HG03045 (cell line): ENCODE measurements around the gene MVK.

ENCODE experiments used
- ATAC-seq: cut with Tn5 transposase; IDR thresholded peaks from one replicate; pipeline ENCODE4 v1.9.1; 2021; ENCODE audit warnings: mild to moderate bottlenecking, moderate library complexity; ENCODE audit not compliant: unreplicated experiment

MVK gene

GRCh38 chr12:109605599-109606228, 32.1 kb downstream of the MVK start:
- ATAC-seq, result no peak

DNA sequence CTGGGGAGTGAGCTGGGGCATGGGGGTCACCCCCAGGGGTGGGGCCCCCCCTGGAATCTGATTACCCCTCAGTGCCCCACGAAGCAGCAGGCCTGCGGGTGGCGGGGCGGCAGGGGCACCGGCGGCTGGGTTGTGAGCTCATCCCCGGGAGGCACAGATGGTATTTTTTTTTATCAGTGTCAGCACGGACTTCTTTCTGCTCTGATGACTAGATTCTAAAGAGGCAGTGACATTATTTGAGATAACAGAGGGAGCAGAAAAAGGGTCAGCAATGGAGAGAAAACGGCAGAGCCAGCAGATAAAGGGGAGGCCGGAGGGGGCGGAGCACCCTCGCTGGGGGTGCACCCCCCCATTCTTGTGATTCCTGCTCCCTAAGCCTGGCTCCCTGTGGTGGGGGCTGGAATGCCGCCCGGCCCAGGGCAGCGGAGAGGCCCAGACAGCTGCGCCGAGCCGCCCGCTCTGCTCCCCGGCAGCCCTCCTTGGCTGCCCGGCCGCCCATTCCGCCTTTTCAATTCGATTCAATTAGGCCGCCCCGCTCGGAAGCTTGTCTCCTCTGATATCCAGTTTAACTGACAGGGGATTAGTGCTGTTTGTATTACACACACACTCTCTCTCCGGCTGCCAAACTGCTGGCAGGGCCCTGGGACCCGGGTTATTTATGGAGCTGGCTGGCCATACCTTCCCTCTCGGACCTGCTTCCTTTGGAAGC, 32.9 kb downstream of the MVK start:
- ATAC-seq, result no peak

- no peak for ATAC-seq
Observed at GRCh38 chr12:109607618-109608017, 34.0 kb downstream of the MVK start.

GRCh38 chr12:109608270-109608669, 34.7 kb downstream of the MVK start:
- ATAC-seq, result no peak

GRCh38 chr12:109608793-109609192, 35.2 kb downstream of the MVK start:
- no peak for ATAC-seq

DNA sequence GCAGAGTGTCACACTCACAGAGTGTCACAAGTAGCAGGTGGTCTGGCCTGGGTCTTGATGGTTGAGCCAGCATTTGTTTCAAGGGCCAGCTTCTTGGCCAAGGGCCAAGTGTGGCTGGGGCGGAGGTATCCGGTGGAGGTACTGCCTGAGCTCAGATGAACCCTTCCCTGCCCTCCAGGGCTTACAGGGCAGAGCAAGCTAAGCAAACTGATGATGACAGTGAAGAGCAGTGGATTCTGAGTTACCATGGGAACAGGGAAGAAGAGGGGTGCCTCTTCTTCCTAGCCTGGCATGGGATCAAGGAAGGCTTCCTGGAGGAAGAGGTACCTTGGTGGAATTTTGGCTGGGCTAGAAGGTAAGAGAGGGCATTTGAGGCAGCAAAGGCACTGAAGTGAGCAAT, 35.7 kb downstream of the MVK start:
- ATAC-seq, result no peak

- ATAC-seq, result no peak
Observed at GRCh38 chr12:109610523-109610922, 36.9 kb downstream of the MVK start.

- no peak for ATAC-seq
Observed at GRCh38 chr12:109611223-109611622, 37.6 kb downstream of the MVK start.

- ATAC-seq, result no peak
Observed at GRCh38 chr12:109612003-109612402, 38.4 kb downstream of the MVK start.

- ATAC-seq, result no peak
Observed at GRCh38 chr12:109612975-109613502, 39.4 kb downstream of the MVK start.

- no peak for ATAC-seq
Observed at GRCh38 chr12:109613649-109614455, 40.3 kb downstream of the MVK start.

GRCh38 chr12:109615556-109616229, 42.1 kb downstream of the MVK start:
- no peak for ATAC-seq

DNA sequence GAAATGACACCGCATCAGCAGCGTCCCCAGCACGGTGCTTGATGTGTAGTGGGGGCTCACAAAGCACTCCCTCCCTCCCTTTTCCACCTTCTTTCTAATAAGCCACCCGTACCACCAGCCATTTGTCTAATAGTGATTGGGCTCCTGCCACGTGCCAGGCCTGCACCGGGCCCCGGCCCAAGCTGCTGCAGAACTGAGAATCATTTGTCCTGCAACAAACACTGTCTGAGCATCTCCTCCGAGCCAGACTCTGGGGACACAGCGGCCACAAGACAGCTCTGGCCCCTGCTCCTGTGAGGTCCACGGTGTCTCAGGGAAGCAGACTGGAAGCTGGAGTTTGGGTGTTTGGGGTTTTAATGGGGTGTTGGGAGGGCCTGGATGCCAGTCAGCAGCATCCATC, 43.9 kb downstream of the MVK start:
- no peak for ATAC-seq

GRCh38 chr12:109618082-109618481, 44.5 kb downstream of the MVK start:
- no peak for ATAC-seq

GRCh38 chr12:109619002-109619604, 45.5 kb downstream of the MVK start:
- ATAC-seq, result no peak

GRCh38 chr12:109621211-109621694, 47.7 kb downstream of the MVK start:
- ATAC-seq, result no peak

GRCh38 chr12:109621901-109622364, 48.3 kb downstream of the MVK start:
- no peak for ATAC-seq

- ATAC-seq, result no peak
Observed at GRCh38 chr12:109624467-109624866, 50.9 kb downstream of the MVK start.

- no peak for ATAC-seq
Observed at GRCh38 chr12:109625131-109625559, 51.6 kb downstream of the MVK start.

DNA sequence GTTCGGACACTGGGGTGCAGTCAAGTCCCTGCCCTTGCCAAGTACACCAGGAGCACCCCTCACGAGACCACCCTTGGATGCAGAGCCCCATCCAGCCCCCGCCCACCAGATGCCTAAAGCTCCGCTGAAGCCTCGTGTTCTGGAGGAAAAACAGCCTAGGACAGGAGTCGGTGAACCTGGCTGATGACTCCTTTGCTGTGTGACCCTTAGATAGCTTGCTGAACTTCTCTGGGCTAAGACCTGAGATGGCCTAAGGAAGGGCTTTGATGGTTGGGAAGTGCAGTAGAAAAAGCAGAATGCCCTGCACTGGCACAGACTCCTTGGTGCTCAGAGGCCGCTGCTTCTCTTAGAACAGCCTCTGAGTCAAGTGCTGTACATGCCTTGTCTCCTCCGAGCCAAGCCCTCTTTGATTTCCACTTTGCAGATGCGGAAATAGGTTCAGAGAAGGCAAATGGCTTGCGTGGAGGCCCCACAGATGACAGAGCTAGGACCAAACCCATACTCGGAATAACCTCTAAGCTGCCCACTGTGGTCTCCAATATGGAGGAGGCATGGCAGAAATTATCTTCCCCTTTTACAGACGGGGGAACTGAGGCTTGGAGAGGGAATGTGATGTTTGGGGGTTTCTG, 52.3 kb downstream of the MVK start:
- ATAC-seq, result no peak
